ENCODE measurements around the gene CFTR.
A peak's percentile ranks its signal among the peaks of the same experiment; 100 is the strongest.
"Not testable (repeated sequence)": the region's sequence is repeated elsewhere in the genome, so short reads cannot be mapped to it uniquely, and the experiment has no call there.

CFTR gene

DNA sequence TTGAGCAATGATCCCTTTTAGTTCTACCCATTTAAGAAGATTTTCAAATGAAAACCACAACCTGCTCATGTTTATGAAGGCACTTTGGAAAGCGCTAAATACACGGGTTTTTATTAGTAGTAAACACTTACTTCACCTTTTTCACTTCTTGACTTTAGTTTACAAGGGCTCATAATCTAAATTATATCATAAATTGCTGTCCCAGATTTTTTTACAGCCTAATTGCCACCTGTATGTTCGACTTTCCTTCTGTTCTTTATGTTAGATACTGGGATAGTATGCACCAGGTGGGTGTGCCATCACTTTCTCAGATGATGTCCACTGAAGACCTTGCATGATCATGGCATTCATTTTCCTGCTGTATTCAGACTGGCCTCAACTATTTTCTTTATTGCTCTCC, 22.5 kb downstream of the CFTR start:
- no peak for DNase-seq

DNA sequence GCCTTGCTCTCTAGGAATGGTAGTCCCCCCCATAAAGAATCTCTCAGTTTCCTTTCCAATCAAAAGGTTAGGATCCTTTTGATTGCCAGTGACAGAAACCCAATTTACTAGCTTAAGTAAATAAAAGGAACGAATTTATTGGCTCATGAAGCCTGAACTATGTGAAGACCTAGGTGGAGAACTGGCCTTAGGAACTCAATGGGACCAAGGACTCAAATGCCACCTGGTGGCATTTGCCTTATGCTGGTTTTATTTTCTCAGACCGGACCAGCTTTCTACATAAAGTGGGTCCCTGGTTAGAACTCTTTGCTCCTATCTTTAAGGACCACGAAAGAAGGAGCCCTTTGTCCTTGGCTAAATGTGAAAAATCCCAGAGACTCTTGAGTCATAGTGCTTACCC, 25.4 kb downstream of the CFTR start:
- DNase-seq = no peak

DNA sequence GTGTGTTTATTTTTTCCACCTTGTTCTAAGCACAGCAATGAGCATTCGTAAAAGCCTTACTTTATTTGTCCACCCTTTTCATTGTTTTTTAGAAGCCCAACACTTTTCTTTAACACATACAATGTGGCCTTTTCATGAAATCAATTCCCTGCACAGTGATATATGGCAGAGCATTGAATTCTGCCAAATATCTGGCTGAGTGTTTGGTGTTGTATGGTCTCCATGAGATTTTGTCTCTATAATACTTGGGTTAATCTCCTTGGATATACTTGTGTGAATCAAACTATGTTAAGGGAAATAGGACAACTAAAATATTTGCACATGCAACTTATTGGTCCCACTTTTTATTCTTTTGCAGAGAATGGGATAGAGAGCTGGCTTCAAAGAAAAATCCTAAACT, 28.9 kb downstream of the CFTR start:
- DNase-seq = no peak

DNA sequence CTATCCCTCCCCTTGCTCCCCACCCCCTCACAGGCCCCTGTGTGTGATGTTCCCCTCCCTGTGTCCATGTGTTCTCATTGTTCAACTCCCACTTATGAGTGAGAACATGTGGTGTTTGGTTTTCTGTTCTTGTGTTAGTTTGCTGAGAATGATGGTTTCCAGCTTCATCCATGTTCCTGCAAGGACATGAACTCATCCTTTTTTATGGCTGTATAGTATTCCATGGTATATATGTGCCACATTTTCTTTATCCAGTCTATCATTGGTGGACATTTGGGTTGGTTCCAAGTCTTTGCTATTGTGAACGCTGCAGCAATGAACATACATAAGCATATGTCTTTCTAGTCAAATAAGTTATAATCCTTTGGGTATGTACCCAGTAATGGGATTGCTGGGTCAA, 37.4 kb downstream of the CFTR start:
- not testable (repeated sequence) for DNase-seq

DNA sequence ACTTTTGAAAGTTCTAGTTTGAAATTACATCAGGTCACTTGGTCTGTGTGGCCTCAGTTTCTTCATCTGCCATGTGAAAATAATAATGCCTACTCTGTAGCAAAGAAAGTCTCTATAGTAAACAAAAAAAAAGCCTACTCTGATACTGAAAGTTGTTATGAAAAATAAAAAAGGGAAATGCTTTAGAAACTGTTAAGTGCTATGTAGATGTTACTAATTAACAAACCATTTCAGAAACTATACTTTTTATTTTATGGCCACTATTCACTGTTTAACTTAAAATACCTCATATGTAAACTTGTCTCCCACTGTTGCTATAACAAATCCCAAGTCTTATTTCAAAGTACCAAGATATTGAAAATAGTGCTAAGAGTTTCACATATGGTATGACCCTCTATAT, 50.6 kb downstream of the CFTR start:
- no peak for DNase-seq

DNA sequence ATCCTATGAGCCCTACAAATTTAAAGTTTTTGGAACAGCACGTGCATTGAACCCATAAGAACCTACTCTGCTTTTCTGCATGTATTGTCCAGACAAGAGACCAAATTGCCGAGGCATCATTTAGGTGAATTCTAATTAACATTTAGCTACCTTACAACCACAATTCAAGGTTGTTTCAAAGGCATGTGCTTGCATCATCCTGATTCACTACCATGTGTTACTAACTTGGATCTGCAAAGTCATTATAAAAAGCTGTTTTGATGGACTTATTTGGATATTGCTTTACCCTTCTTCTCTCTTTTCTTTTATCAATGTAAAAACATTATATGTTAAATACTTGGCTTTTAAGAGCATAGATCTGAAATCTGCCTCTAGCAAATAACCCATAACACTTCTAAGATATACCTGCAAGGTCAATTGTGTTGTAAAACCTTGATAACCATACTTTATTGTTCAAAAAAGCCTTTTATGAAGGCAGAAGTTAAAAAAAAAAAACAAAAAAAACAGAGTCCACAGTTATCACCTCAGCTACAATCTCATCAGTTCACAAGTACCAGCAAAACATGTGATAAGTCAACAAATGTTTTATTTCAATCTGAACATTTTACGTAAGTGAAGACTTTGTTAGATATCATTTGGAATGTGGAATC, 51.9 kb downstream of the CFTR start:
- DNase-seq = no peak

DNA sequence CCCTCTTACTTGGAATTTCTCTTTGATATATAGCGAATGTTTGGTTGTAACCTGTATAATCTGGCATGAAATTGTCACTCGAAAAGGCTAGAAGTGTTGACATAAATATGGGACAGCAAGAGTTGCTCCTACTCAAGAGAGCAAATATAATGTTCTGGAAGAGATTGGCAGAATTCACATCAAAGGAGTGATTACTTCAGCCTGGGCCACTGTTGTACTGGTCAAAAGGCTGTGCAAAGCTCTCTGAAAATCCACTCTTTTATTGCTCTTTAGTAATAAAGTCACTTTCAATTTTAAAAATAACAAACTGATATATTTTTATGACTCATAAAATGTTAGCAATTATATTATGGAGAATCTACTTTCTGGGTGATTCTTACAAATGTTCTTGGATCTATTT, 58.2 kb downstream of the CFTR start:
- no peak for DNase-seq

DNA sequence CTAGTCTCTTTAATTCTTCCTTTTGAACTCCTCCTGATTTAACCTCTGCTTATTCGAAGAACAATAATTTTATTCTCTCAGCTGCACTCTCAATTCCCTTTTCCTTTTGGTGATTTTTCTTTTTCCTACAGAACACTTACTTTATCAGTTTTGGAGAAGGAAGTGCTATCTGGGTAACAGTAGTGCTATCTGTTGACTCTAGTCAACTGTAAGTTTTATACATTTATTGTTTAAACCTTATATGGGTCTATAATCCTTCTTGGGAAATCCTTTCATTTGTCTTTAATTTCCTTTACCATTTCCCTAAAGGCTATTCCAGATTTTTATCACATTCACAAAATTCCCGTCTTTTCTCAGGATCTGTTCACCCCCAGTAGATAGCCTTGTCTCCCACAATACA, 64.2 kb downstream of the CFTR start:
- DNase-seq = no peak

DNA sequence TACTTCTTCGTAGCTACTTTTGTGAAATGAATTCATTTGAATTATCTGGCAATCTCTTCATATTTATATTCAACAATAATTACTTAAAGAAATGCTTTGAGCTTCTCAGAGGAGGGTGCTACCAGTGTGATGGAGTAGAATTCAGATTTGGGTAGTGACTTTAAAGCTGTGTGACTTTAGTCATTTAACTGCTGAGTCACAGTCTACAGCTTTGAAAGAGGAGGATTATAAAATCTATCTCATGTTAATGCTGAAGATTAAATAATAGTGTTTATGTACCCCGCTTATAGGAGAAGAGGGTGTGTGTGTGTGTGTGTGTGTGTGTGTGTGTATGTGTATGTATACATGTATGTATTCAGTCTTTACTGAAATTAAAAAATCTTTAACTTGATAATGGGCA, 68.2 kb downstream of the CFTR start:
- DNase-seq = no peak

DNA sequence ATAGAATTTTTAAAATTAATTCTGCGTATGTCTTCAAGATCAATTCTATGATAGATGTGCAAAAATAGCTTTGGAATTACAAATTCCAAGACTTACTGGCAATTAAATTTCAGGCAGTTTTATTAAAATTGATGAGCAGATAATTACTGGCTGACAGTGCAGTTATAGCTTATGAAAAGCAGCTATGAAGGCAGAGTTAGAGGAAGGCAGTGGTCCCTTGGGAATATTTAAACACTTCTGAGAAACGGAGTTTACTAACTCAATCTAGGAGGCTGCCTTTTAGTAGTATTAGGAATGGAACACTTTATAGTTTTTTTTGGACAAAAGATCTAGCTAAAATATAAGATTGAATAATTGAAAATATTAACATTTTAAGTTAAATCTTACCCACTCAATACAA, 70.8 kb downstream of the CFTR start:
- DNase-seq = no peak

DNA sequence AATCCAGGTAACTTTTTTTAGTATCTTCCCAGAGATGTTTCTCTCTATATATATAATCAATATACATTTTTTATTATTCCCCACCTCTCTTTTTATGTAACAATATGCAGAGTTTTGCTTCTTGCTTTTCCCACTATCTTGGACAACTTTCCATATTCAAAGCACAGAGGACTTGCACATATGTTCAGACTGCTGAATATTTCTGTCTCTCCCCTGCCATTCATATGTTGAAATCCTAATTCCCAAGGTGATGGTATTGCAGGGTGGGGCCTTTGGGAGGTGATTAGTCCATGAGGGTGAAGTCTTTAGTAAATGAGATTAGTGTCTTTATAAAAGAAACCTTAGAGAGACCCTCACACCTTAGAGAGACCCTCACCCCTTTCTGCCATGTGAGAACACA, 72.8 kb downstream of the CFTR start:
- no peak for DNase-seq

DNA sequence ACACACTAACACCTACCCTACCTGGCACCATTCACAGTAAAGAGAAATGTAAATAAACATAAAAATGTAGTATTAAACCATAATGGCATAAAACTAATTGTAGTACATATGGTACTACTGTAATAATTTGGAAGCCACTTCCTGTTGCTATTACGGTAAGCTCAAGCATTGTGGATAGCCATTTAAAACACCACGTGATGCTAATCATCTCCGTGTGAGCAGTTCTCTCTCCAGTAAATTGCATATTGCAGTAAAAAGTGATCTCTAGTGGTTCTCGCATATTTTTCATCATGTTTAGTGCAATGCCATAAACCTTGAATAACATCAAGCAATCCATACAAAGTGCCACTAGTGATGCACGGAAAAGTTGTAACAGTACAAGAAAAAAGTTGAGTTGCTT, 75.4 kb downstream of the CFTR start:
- no peak for DNase-seq

DNA sequence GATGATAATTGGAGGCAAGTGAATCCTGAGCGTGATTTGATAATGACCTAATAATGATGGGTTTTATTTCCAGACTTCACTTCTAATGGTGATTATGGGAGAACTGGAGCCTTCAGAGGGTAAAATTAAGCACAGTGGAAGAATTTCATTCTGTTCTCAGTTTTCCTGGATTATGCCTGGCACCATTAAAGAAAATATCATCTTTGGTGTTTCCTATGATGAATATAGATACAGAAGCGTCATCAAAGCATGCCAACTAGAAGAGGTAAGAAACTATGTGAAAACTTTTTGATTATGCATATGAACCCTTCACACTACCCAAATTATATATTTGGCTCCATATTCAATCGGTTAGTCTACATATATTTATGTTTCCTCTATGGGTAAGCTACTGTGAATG, 79.6 kb downstream of the CFTR start:
- DNase-seq = no peak

DNA sequence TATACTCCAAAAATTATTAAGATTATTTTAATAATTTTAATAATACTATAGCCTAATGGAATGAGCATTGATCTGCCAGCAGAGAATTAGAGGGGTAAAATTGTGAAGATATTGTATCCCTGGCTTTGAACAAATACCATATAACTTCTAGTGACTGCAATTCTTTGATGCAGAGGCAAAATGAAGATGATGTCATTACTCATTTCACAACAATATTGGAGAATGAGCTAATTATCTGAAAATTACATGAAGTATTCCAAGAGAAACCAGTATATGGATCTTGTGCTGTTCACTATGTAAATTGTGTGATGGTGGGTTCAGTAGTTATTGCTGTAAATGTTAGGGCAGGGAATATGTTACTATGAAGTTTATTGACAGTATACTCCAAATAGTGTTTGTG, 80.2 kb downstream of the CFTR start:
- DNase-seq = no peak

DNA sequence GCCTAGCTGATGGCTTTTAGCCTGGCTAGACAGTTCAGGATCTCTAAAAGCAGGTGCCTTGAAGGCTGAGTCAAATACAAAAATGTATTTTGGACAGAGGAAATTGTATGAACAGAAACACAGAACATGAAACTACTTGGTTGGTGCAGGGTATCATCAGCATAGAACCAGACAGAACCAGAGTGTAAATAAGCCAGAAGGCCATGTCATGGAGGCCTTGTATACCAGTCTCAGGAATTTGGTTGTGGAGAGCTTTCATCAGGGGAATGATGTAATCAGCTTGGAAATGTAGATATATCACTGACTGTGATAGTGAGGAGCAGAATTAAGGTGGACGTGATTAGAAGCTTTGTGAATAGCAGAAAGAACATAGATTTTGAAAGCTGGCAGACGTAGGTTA, 82.9 kb downstream of the CFTR start:
- DNase-seq = no peak

DNA sequence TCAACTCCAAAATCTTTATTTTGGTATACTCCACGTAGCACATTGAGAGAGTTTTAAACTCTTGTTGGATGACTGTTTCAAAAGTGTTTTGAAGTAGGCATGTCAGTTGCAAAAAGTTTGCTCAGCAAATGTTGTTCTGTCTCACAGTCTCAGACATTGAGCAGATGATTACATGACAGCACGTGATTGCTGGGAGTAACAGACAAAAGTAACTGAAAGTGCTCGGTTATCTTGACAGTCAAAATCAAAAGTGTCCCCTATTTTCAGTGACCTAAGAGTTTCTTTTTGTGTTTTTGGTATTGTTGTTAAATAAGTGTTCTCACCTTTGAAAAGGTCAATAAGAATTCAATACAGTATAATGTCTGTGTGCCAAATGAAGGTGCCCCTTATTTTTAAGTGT, 84.3 kb downstream of the CFTR start:
- no peak for DNase-seq

DNA sequence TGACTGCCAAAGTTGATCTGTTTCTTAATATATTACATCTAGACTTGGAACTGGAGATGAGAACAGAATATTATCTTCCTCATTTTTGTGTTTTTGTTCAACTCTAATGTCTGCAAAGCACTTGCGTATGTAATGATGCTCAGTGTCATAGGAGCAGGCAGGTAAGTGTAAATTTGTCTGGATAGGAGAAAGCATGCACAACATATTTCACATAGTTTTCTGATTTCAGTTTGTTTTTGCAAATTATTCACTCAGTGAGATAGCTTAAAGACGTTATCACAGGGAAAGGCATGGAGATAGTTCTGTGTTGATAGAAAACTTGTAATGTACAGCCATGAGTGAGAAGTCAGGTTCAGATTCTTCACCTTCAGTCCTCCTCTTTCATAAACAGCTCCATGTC, 84.8 kb downstream of the CFTR start:
- DNase-seq = no peak

DNA sequence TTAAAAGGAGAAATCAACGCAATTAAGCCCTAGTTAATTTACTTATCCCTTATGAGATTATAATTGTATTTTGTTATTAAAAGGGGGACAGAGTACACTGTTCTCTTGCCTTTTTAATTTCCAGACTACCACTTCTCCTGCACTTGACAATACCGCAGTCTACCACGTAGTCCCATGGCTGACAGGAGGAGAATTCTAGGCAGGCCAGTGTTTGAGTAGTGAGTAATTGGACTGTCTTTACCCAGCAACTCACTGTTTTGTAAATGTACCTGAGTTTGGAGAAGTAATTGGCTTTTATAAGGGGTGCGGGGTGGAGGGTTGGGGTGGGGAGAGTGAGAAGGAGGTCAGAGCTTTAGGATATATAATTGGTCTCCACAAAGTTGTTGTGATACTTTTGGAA, 85.4 kb downstream of the CFTR start:
- no peak for DNase-seq

DNA sequence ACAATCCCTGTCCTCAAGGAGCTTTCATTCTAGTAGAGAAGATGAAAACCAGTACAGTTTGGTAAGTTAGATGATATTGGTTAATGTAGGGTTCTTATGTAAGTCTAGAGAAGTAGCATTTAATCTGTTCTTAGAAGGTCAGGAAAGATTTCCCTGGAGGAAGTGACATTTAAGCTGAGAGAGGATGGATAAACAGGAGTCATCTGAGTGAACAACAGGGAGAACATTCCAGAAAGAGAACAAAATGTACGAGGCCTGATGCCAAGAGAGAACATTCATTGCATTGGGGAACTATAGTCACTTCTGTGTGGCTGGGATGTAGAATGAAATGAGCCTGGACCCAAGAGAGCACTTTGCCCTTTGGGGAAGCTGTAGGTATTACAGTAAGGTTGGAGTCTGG, 88.0 kb downstream of the CFTR start:
- no peak for DNase-seq

DNA sequence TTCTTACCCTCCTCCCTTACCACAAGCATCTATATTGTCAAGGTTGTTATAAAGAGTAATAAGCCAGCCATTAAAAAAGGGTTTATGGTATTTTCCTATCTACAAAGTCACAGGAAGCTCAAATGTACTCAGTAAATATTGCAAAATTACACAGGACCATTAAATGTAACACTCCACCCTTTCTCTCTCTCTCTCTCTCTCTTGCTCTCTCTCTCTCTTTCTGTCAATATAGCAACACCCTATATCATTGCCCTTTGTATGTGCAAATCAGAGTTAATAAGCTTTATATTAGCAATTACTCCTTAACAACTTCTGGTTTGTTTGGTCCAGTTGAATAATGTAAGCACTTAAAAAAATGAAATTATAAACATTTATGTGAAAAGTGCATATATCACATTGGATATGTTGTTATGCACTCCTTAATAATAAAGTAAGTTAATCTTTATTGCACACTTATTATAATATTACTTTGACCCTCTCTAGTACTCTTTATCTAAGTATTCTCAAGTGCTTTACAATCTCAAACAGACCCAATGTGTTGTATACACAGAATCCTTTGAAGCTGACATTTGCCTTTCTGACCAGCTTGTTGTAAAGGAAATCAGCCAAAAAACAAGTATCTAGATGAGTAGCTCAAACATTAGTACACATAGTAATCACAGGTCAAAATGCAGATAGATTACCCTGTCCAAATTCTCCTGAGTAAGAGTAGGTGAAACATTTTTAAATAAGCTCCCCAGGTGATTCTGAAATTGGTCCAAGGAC, 93.2 kb downstream of the CFTR start:
- DNase-seq = peak; percentile 24

DNA sequence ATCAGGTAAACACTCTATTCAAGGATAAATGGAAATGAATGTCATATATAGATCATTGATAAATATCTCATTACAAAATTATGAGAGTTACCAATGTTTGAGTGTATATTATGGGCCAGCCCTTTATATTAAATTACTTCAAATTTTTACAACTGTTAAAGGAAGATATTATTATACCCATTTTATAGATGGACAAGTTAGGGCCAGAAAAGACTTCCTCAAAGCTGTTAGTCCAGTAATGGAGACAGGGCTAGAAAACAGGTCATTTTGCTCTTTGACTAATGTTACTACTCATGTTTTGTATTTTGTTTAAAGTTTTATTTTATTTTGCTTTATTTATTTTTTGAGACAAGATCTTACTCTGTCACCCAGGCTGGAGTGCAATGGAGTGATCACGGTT, 101.6 kb downstream of the CFTR start:
- DNase-seq = no peak

DNA sequence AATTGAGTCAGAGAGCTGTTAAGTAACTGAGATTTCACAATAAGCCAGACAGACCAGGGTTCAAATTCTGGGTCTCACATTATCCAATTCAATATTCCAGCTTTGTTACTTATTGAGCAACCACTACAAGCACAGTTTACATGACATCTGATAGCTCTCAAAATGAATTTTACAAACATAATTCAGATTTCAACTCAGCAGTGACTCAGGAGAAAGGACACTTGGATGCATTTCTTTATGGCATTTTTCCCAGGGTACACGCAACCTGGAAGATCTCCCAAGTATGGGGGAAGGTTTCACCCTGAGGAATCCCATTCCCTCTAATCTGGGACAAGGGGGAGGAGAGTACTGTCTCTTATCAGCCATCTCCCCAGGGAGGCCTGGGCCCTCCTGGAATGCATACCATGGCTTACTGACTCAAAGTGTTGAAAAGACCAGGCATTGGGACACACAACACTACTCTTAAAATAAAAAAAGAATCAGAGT, 102.4 kb downstream of the CFTR start:
- no peak for DNase-seq

DNA sequence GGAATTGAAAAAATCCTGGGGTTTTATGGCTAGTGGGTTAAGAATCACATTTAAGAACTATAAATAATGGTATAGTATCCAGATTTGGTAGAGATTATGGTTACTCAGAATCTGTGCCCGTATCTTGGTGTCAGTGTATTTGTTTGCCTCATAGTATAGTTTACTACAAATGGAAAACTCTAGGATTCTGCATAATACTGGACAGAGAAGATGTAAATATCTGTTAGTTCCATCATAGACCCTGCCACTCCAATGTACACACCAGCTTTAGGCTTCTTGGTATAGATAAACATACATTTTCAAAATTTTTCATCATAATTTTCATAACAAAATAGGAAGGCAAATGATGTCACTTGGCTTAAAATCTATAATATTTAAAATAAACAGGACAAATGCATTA, 108.1 kb downstream of the CFTR start:
- no peak for DNase-seq

DNA sequence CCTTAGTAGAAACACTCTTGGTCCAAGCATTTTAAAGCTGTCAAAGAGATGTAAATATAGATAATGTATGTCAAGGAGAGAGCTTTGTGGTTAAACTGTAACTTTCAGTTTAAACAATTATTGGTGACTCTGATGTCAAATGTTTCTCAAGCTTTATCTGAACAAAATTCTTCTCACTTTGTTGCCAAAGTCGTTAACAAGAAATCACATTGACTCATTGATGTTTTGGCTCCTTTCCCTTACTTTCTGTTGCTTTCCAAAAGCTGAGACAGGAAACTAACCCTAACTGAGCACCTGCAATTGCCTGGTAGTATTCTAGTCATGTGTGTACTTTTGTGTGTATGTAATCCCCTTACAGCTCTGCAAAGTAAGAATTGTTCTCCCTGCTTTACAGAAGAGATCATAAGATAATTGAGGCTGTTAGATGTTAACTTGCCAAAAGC, 108.5 kb downstream of the CFTR start:
- DNase-seq = no peak

DNA sequence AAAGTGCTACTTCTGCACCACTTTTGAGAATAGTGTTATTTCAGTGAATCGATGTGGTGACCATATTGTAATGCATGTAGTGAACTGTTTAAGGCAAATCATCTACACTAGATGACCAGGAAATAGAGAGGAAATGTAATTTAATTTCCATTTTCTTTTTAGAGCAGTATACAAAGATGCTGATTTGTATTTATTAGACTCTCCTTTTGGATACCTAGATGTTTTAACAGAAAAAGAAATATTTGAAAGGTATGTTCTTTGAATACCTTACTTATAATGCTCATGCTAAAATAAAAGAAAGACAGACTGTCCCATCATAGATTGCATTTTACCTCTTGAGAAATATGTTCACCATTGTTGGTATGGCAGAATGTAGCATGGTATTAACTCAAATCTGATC, 110.4 kb downstream of the CFTR start:
- DNase-seq = no peak

Measured in NCI-H2029 (cell line).